K562 treated with DMSO at 1 percent for 4 hours (cell line): ENCODE measurements around the gene MYL3. TPM values are rescaled to one million over a fixed set of nuclear protein-coding genes. Genes with fewer than 3 reads are reported as not detected.

Experiments
- total RNA-seq: library from RNA; unstranded; fragments of 300-600 nt; gene quantifications from 2 replicates; pipeline ENCODE4 v1.2.3, GENCODE V29; 2022; ENCODE audit not compliant: insufficient read depth

Gene MYL3
- not detected in 2 replicates for total RNA-seq

GRCh38 chr3:46863261-46863782 is at the start of gene MYL3:
Gene MYL3, minus strand, starts transcription at chr3:46863444. Its CDS starts 54 bp downstream, at chr3:46863390.

GRCh38 chr3:46877406-46878125 is 14.3 kb upstream of the MYL3 start, which contains the start of gene PTH1R:
Gene PTH1R, plus strand, starts transcription at chr3:46877721. Its CDS starts 5,839 bp downstream, at chr3:46883560.

Other genes starting within 250 kb of the MYL3 start
- not detected in 2 replicates for gene ALS2CL, start 169.8 kb downstream of the MYL3 start, total RNA-seq
- not detected in 2 replicates for gene TMIE, start 162.1 kb downstream of the MYL3 start, total RNA-seq
- gene PRSS50, start 145.6 kb downstream of the MYL3 start, total RNA-seq: not detected in 2 replicates
- gene PTH1R, start 14.3 kb upstream of the MYL3 start, total RNA-seq: not detected in 2 replicates
- gene CCDC12, start 113.3 kb upstream of the MYL3 start, total RNA-seq: 45.6 and 60.8 TPM in 2 replicates
- 69.2 and 98.9 TPM in 2 replicates for gene NBEAL2, start 116.2 kb upstream of the MYL3 start, total RNA-seq